ENCODE data around the gene SEMA4F. TPM values are rescaled to one million over a fixed set of nuclear protein-coding genes. Genes with fewer than 3 reads are reported as not detected.

The SEMA4F gene
- total and polyA plus RNA-seq, 2 experiments from 2014 or later, result 4.2 to 5.9 TPM

- in situ Hi-C loops (cut with MboI), result loop anchor here (25.0 kb wide), 1 partner anchor 693 kb away; no protein-coding TSS in a partner anchor
- H3F3A ChIP-seq (ENCODE audit: insufficient read depth), result no peaks in the 10 kb centered on the region
- WGBS, 2 experiments (ENCODE audit: low coverage in 1 of 2, low lambda C conversion rate in 2 of 2, missing lambda C conversion rate in 2 of 2), result 70 to 78% methylated on average over 3 of the region's 3 CpGs
- no peaks in the 10 kb centered on the region for H3K27me3 ChIP-seq (replicated peaks; ENCODE audit: insufficient read depth)
- H3K4me3 ChIP-seq, result no peak overlapping the region
- no peaks in the 10 kb centered on the region for H3K36me3 ChIP-seq (ENCODE audit: low read depth)
- H3K4me1 ChIP-seq (ENCODE audit: insufficient read depth), result peaks cover 6% of the 10 kb centered on the region; the same call in 1 of the 2 replicates
- TF ChIP-seq EZH2phosphoT487 (IDR thresholded peaks at IDR 0.05; ENCODE audit: insufficient read depth, low read depth), result no peak
- no peaks in the 10 kb centered on the region for H4K20me1 ChIP-seq (ENCODE audit: insufficient read depth)
- DNase-seq, result no peak
- no peaks in the 10 kb centered on the region for H3K9me3 ChIP-seq (ENCODE audit: low read depth)
- H3K9me2 ChIP-seq (ENCODE audit: insufficient read depth), result no peaks in the 10 kb centered on the region
- H3K79me2 ChIP-seq (ENCODE audit: insufficient read depth), result no peaks in the 10 kb centered on the region
- H3K4me2 ChIP-seq (ENCODE audit: unreplicated experiment), result no peak overlapping the region
- H2AFZ ChIP-seq, result no peak overlapping the region
- H3K9ac ChIP-seq, result no peak overlapping the region
- no peak overlapping the region for H3K27ac ChIP-seq
Observed at GRCh38 chr2:74694281-74694680, 40.2 kb downstream of the SEMA4F start.

- DNase-seq, result no peak
- Histone ChIP-seq H3K36me3 (ENCODE audit: low read depth) (no peaks in the 10 kb centered on the region), H3K79me2 (ENCODE audit: insufficient read depth) (no peaks in the 10 kb centered on the region), H3K27me3 (replicated peaks; ENCODE audit: insufficient read depth) (no peaks in the 10 kb centered on the region), H4K20me1 (ENCODE audit: insufficient read depth) (no peaks in the 10 kb centered on the region), H3K9me2 (ENCODE audit: insufficient read depth) (no peaks in the 10 kb centered on the region), H2AFZ (no peak overlapping the region), H3K27ac (no peak overlapping the region), H3F3A (ENCODE audit: insufficient read depth) (no peaks in the 10 kb centered on the region), H3K4me3 (no peak overlapping the region), H3K4me2 (ENCODE audit: unreplicated experiment) (no peak overlapping the region), H3K4me1 (ENCODE audit: insufficient read depth) (peaks cover 6% of the 10 kb centered on the region; the same call in 1 of the 2 replicates), H3K9ac (no peak overlapping the region), H3K9me3 (ENCODE audit: low read depth) (no peaks in the 10 kb centered on the region)
- TF ChIP-seq EZH2phosphoT487 (IDR thresholded peaks at IDR 0.05; ENCODE audit: insufficient read depth, low read depth), result no peak
- in situ Hi-C loops (cut with MboI), result loop anchor here (25.0 kb wide), 1 partner anchor 692 kb away; no protein-coding TSS in a partner anchor
- WGBS, 2 experiments (ENCODE audit: low coverage in 1 of 2, low lambda C conversion rate in 2 of 2, missing lambda C conversion rate in 2 of 2), result 77 to 84% methylated on average over 4 of the region's 4 CpGs
Observed at GRCh38 chr2:74695663-74696062, 41.6 kb downstream of the SEMA4F start.

GRCh38 chr2:74696829-74697228 lies 42.8 kb downstream of the SEMA4F start:
- H3K4me3 ChIP-seq, result no peak overlapping the region
- no peaks in the 10 kb centered on the region for H3F3A ChIP-seq (ENCODE audit: insufficient read depth)
- DNase-seq, result peak; percentile 47
- no peaks in the 10 kb centered on the region for H3K9me2 ChIP-seq (ENCODE audit: insufficient read depth)
- TF ChIP-seq EZH2 (IDR thresholded peaks at IDR 0.05; ENCODE audit: insufficient read depth, poor library complexity, severe bottlenecking), result no peak
- no peak for TF ChIP-seq EZH2phosphoT487 (IDR thresholded peaks at IDR 0.05; ENCODE audit: insufficient read depth, low read depth)
- H3K9ac ChIP-seq, result no peak overlapping the region
- H4K20me1 ChIP-seq (ENCODE audit: insufficient read depth), result no peaks in the 10 kb centered on the region
- no peaks in the 10 kb centered on the region for H3K79me2 ChIP-seq (ENCODE audit: insufficient read depth)
- H3K27ac ChIP-seq, result no peak overlapping the region
- no peaks in the 10 kb centered on the region for H3K27me3 ChIP-seq (replicated peaks; ENCODE audit: insufficient read depth)
- H3K4me2 ChIP-seq (ENCODE audit: unreplicated experiment), result no peak overlapping the region
- in situ Hi-C loops (cut with MboI), result loop anchor here (25.0 kb wide), 1 partner anchor 690 kb away; no protein-coding TSS in a partner anchor
- no peaks in the 10 kb centered on the region for H3K36me3 ChIP-seq (ENCODE audit: low read depth)
- peaks cover 6% of the 10 kb centered on the region; the same call in 1 of the 2 replicates for H3K4me1 ChIP-seq (ENCODE audit: insufficient read depth)
- H2AFZ ChIP-seq, result no peak overlapping the region
- WGBS, 2 experiments (ENCODE audit: low coverage in 1 of 2, low lambda C conversion rate in 2 of 2, missing lambda C conversion rate in 2 of 2), result 27 to 43% methylated on average over 2 of the region's 2 CpGs
- H3K9me3 ChIP-seq (ENCODE audit: low read depth), result no peaks in the 10 kb centered on the region

GRCh38 chr2:74700643-74701372 lies 46.8 kb downstream of the SEMA4F start:
- in situ Hi-C loops (cut with MboI), result loop anchor here (10.0 kb wide), 1 partner anchor 184 kb away; no protein-coding TSS in a partner anchor
- H4K20me1 ChIP-seq (ENCODE audit: insufficient read depth), result no peaks in the 10 kb centered on the region

More at GRCh38 chr2:74700643-74701372, 46.8 kb downstream of the SEMA4F start:
- no peaks in the 10 kb centered on the region for H3K36me3 ChIP-seq (ENCODE audit: low read depth)
- no peak for TF ChIP-seq EZH2 (IDR thresholded peaks at IDR 0.05; ENCODE audit: insufficient read depth, poor library complexity, severe bottlenecking)
- no peak for TF ChIP-seq EZH2phosphoT487 (IDR thresholded peaks at IDR 0.05; ENCODE audit: insufficient read depth, low read depth)
- H3K27me3 ChIP-seq (replicated peaks; ENCODE audit: insufficient read depth), result no peaks in the 10 kb centered on the region
- H3K9ac ChIP-seq, result no peak overlapping the region
- H3K4me1 ChIP-seq (ENCODE audit: insufficient read depth), result peaks cover 6% of the 10 kb centered on the region; the same call in 1 of the 2 replicates
- H3F3A ChIP-seq (ENCODE audit: insufficient read depth), result no peaks in the 10 kb centered on the region
- H3K4me3 ChIP-seq, result no peak overlapping the region
- no peak for DNase-seq
- 36 to 72% methylated on average over 2 of the region's 2 CpGs for WGBS, 2 experiments (ENCODE audit: low coverage in 1 of 2, low lambda C conversion rate in 2 of 2, missing lambda C conversion rate in 2 of 2)
- no peaks in the 10 kb centered on the region for H3K9me2 ChIP-seq (ENCODE audit: insufficient read depth)
- H2AFZ ChIP-seq, result no peak overlapping the region
- no peaks in the 10 kb centered on the region for H3K9me3 ChIP-seq (ENCODE audit: low read depth)
- H3K4me2 ChIP-seq (ENCODE audit: unreplicated experiment), result no peak overlapping the region
- no peak overlapping the region for H3K27ac ChIP-seq
- H3K79me2 ChIP-seq (ENCODE audit: insufficient read depth), result no peaks in the 10 kb centered on the region
